ENCODE data around the gene GNA15.
A peak's percentile ranks its signal among the peaks of the same experiment; 100 is the strongest.

Gene GNA15

DNA sequence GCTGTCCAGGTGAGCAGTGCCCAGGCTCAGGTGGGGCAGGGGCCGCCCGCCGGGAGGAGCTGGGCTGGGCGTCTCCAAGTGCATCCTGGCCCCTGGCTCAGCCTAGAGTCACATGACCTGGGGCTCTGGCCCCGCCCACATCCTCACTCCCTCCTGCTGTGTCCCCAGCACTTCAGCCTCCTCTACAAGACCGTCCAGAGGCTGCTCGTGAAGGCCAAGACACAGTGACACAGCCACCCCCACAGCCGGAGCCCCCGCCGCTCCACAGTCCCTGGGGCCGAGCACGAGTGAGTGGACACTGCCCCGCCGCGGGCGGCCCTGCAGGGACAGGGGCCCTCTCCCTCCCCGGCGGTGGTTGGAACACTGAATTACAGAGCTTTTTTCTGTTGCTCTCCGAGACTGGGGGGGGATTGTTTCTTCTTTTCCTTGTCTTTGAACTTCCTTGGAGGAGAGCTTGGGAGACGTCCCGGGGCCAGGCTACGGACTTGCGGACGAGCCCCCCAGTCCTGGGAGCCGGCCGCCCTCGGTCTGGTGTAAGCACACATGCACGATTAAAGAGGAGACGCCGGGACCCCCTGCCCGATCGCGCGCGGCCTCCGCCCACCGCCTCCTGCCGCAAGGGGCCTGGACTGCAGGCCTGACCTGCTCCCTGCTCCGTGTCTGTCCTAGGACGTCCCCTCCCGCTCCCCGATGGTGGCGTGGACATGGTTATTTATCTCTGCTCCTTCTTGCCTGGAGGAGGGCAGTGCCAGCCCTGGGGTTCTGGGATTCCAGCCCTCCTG, 71.8 kb downstream of the GNA15 start:
- TF ChIP-seq, protein P1, sequence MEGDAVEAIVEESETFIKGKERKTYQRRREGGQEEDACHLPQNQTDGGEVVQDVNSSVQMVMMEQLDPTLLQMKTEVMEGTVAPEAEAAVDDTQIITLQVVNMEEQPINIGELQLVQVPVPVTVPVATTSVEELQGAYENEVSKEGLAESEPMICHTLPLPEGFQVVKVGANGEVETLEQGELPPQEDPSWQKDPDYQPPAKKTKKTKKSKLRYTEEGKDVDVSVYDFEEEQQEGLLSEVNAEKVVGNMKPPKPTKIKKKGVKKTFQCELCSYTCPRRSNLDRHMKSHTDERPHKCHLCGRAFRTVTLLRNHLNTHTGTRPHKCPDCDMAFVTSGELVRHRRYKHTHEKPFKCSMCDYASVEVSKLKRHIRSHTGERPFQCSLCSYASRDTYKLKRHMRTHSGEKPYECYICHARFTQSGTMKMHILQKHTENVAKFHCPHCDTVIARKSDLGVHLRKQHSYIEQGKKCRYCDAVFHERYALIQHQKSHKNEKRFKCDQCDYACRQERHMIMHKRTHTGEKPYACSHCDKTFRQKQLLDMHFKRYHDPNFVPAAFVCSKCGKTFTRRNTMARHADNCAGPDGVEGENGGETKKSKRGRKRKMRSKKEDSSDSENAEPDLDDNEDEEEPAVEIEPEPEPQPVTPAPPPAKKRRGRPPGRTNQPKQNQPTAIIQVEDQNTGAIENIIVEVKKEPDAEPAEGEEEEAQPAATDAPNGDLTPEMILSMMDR (IDR thresholded peaks at IDR 0.05; ENCODE audit: low read length) = no peak
- TF ChIP-seq EZH2 (IDR thresholded peaks at IDR 0.05; ENCODE audit: borderline replicate concordance, low read length) = no peak
- Histone ChIP-seq H3K36me3 (ENCODE audit: insufficient read depth, low read length) (peaks cover 37% of the 10 kb centered on the region), H3K4me2 (ENCODE audit: low read length) (no peak overlapping the region), H3K79me2 (ENCODE audit: insufficient read depth, low read length) (no peaks in the 10 kb centered on the region), H3K4me1 (ENCODE audit: insufficient read depth, low read length, severe bottlenecking) (no peaks in the 10 kb centered on the region), H3K9me3 (ENCODE audit: low read length) (no peaks in the 10 kb centered on the region), H3K27ac (ENCODE audit: low read depth, low read length, poor library complexity, severe bottlenecking) (no peak overlapping the region), H3K27me3 (ENCODE audit: insufficient read depth, low read length) (no peaks in the 10 kb centered on the region), H2AFZ (ENCODE audit: low read length) (no peak overlapping the region), H3K4me3 (ENCODE audit: low read depth, low read length, poor library complexity, severe bottlenecking) (no peak overlapping the region), H3K9ac (ENCODE audit: low read length) (no peak overlapping the region), H3K9me2 (ENCODE audit: low read depth, low read length) (no peaks in the 10 kb centered on the region), H4K20me1 (ENCODE audit: insufficient read depth, low read length) (no peaks in the 10 kb centered on the region), H3F3A (ENCODE audit: insufficient read depth, low read length) (no peaks in the 10 kb centered on the region)

DNA sequence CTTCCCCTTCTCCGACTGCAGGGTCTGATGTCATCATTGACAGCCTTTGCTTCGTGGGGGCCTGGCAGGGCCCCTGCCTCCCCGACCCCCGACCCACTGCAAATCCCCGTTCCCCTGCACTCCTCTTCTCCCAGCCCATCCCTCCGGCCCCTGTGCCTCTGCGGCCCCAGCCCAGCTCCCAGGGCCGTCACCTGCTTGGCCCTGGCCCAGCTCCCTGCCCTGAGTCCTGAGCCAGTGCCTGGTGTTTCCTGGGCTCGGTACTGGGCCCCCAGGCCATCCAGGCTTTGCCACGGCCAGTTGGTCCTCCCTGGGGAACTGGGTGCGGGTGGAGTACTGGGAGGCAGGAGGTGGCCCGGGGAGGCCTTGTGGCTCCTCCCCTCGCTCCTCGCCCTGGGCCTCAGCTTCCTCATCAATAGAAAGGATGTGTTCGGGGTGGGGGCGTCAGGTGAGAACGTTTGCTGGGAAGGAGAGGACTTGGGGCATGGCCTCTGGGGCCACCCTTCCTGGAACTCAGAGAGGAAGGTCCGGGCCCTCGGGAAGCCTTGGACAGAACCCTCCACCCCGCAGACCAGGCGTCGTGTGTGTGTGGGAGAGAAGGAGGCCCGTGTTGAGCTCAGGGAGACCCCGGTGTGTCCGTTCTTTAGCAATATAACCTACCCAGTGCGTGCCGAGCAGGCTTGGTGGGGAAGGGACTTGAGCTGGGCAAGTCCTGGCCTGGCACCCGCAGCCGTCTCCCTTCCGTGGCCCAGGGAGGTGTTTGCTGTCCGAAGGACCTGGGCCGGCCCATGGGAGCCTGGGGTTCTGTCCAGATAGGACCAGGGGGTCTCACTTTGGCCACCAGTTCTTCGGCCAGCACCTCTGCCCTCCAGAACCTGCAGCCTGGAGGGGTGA, 72.7 kb downstream of the GNA15 start:
- no peaks in the 10 kb centered on the region for H3K9me2 ChIP-seq (ENCODE audit: low read depth, low read length)
- no peak overlapping the region for H2AFZ ChIP-seq (ENCODE audit: low read length)
- peaks cover 37% of the 10 kb centered on the region for H3K36me3 ChIP-seq (ENCODE audit: insufficient read depth, low read length)
- peaks cover 5% of the 10 kb centered on the region for H3K4me1 ChIP-seq (ENCODE audit: insufficient read depth, low read length, severe bottlenecking)
- no peak overlapping the region for H3K27ac ChIP-seq (ENCODE audit: low read depth, low read length, poor library complexity, severe bottlenecking)
- no peak overlapping the region for H3K9ac ChIP-seq (ENCODE audit: low read length)
- H3F3A ChIP-seq (ENCODE audit: insufficient read depth, low read length) = no peaks in the 10 kb centered on the region
- H3K27me3 ChIP-seq (ENCODE audit: insufficient read depth, low read length) = no peaks in the 10 kb centered on the region
- no peak overlapping the region for H3K4me2 ChIP-seq (ENCODE audit: low read length)
- no peaks in the 10 kb centered on the region for H4K20me1 ChIP-seq (ENCODE audit: insufficient read depth, low read length)
- no peaks in the 10 kb centered on the region for H3K9me3 ChIP-seq (ENCODE audit: low read length)
- H3K79me2 ChIP-seq (ENCODE audit: insufficient read depth, low read length) = no peaks in the 10 kb centered on the region
- TF ChIP-seq, protein P1 (IDR thresholded peaks at IDR 0.05; ENCODE audit: low read length) = no peak
- TF ChIP-seq EZH2 (IDR thresholded peaks at IDR 0.05; ENCODE audit: borderline replicate concordance, low read length) = no peak
- H3K4me3 ChIP-seq (ENCODE audit: low read depth, low read length, poor library complexity, severe bottlenecking) = no peak overlapping the region

DNA sequence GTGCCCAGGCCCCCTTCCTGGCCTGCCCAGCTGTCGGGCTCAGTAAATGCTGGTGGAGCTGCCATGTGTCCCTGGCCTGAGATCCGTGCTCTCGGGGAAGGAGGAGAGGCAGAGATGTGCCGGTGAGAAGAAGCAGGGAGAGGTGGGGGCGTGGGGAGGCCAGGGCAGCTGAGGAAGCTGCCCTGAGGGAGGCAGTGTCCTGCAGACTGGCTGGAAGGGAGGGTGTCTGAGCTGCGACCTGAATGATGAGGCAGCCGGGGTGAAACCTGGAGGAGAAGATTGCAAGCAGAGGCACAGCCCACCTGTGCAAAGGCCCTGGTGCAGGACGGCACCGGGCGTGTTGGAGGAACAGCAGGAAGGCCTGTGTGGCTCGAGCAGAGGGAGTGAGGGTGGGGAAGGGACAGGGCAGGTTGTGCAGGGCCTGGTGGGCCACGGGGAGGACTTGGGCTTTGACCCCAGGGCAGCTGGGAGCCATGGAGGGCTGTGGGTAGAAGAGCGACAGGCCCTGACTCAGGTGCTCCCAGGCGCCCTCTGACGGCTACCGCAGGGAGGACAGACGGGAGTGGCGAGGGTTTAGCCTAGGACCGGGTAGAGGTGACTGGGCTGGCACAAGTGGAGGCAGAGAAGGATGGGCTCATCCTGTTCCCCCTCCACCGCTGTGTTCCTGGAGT, 74.6 kb downstream of the GNA15 start:
- Histone ChIP-seq H3K9me3 (ENCODE audit: low read length) (no peaks in the 10 kb centered on the region), H3K9me2 (ENCODE audit: low read depth, low read length) (no peaks in the 10 kb centered on the region), H3K4me1 (ENCODE audit: insufficient read depth, low read length, severe bottlenecking) (peaks cover 8% of the 10 kb centered on the region), H4K20me1 (ENCODE audit: insufficient read depth, low read length) (no peaks in the 10 kb centered on the region), H3K9ac (ENCODE audit: low read length) (no peak overlapping the region), H3K27me3 (ENCODE audit: insufficient read depth, low read length) (no peaks in the 10 kb centered on the region), H3K27ac (ENCODE audit: low read depth, low read length, poor library complexity, severe bottlenecking) (no peak overlapping the region), H2AFZ (ENCODE audit: low read length) (no peak overlapping the region), H3K4me3 (ENCODE audit: low read depth, low read length, poor library complexity, severe bottlenecking) (no peak overlapping the region), H3K36me3 (ENCODE audit: insufficient read depth, low read length) (peaks cover 35% of the 10 kb centered on the region), H3K79me2 (ENCODE audit: insufficient read depth, low read length) (no peaks in the 10 kb centered on the region), H3K4me2 (ENCODE audit: low read length) (no peak overlapping the region), H3F3A (ENCODE audit: insufficient read depth, low read length) (no peaks in the 10 kb centered on the region)
- TF ChIP-seq EZH2 (IDR thresholded peaks at IDR 0.05; ENCODE audit: borderline replicate concordance, low read length) = no peak
- TF ChIP-seq, protein P1 (IDR thresholded peaks at IDR 0.05; ENCODE audit: low read length) = peak; percentile 70
